Activated CD4-positive, alpha-beta T cell treated with anti-CD3 and anti-CD28 coated beads for 36 hours (primary cell): Measurements from ENCODE around the gene TTLL9. TPM values are rescaled to one million over a fixed set of nuclear protein-coding genes. Genes with fewer than 3 reads are reported as not detected.

ENCODE experiments used
- ATAC-seq: fragments of 200-7000 bp; cut with Tn5 transposase; one replicate; pipeline ENCODE4 v1.10.0; 2021; ENCODE audit warnings: mild to moderate bottlenecking, moderate library complexity
- CTCF ChIA-PET: fragments of 350-600 bp; sonication (Branson Sonifier 250); formaldehyde crosslinking; loops from one replicate; lab custom pipeline; 2021; ENCODE audit warnings: antibody characterized with exemption; lab: Charles Lee
- POLR2A ChIA-PET: fragments of 350-600 bp; sonication (Branson Sonifier 250); formaldehyde crosslinking; loops from one replicate; lab custom pipeline; 2021; ENCODE audit warnings: antibody characterized with exemption, inconsistent platforms; lab: Charles Lee
- DNase-seq: peaks from one replicate; pipeline ENCODE4 v3.0.0-alpha.2; 2020
- H3K27ac Mint-ChIP-seq: one replicate; pipeline ENCODE4 v1.8.0; 2021; ENCODE audit warnings: mixed read lengths
- H3K27me3 Mint-ChIP-seq: one replicate; pipeline ENCODE4 v1.8.0; 2021; ENCODE audit warnings: mixed read lengths
- H3K36me3 Mint-ChIP-seq: one replicate; pipeline ENCODE4 v1.8.0; 2021; ENCODE audit warnings: low read depth, mixed read lengths
- H3K4me1 Mint-ChIP-seq: one replicate; pipeline ENCODE4 v1.8.0; 2021; ENCODE audit warnings: mixed read lengths
- H3K4me3 Mint-ChIP-seq: one replicate; pipeline ENCODE4 v1.8.0; 2021; ENCODE audit warnings: mild to moderate bottlenecking, moderate library complexity, mixed read lengths
- H3K9me3 Mint-ChIP-seq: one replicate; pipeline ENCODE4 v1.8.0; 2021; ENCODE audit warnings: low read depth, mixed read lengths
- intact Hi-C, 2 experiments: fragments of 100-400 bp; cut with DNase I in 1 of 2; cut with micrococcal nuclease in 1 of 2; formaldehyde crosslinking; loops; one replicate each; pipeline versions ENCODE4 v1.14.2 to v1.15.1; 2022 to 2024; cut with DNase I, micrococcal nuclease
- total RNA-seq, 2 experiments: library from RNA; stranded (reverse); gene quantifications; one replicate each; pipeline ENCODE4 v1.2.3, GENCODE V29; 2021

Gene TTLL9
- total RNA-seq, 2 experiments from 2014 or later: not detected

DNA sequence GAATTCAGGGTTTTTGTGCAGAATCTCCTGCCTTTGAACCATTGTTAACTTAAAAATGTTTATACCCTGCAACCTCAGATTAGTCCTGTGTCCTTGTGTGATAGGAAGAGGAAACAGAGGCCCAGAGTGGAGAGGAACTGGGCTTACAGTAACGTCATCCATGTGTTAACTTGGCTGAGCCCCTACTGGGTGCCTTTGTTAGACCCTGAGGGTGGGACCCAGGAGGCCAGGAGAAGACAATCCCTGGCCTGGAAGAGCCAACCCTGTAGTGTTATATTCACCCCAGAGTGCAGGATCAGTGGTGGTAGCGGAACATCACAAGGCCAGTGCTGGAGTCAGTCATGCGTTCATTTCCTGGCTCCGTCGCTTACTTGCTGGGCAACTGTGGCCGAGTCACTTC lies 40.7 kb upstream of the TTLL9 start:
- Mint-ChIP-seq H3K4me3 (no peak overlapping the region), H3K4me1 (no peaks in the 10 kb centered on the region), H3K36me3 (no peaks in the 10 kb centered on the region), H3K27me3 (no peaks in the 10 kb centered on the region), H3K27ac (no peak overlapping the region), H3K9me3 (no peaks in the 10 kb centered on the region)
- intact Hi-C loops: loop anchor here in 1 of 2 experiments (10.0 kb wide), 1 partner anchor 125 kb away; the partner anchor contains the start of gene PDRG1
- CTCF ChIA-PET: interaction anchor here (0.6 to 1.1 kb wide), 2 partner anchors 17 to 496 kb away, joined by 3 to 4 read pairs; no protein-coding TSS in a partner anchor
- DNase-seq (no peak), ATAC-seq (no peak)
- POLR2A ChIA-PET: no interaction called here

DNA sequence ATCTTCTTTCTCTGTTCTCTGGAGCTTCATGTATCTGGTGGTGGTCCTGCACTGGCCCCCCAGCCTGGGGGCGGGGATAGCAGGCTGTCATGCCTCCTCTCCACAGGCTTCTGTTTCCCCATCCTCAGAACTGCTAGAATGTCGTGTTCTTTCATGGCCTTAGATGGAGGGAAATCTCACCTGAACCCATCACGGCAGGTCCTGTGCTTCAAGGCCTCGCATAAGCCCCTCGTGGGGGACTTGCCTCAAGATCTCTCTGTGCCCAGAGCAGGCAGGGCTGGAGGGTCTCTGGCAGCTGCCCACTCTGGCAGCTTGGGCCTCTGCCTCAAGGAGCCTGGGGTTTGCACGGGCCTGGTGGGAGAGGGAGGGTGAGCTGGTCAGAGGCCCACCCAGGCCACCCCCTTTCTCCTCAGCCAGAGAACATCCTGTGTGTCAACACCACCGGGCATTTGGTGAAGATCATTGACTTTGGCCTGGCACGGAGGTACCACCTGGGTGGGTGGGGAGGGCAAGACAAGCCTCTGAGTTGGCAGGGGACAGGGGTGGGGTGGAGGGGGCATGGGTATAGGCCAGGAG lies 39.9 kb upstream of the TTLL9 start:
- ATAC-seq (no peak), DNase-seq (no peak)
- CTCF ChIA-PET: interaction anchor here (0.6 to 1.1 kb wide), 2 partner anchors 17 to 496 kb away, joined by 3 to 4 read pairs; no protein-coding TSS in a partner anchor
- POLR2A ChIA-PET: no interaction called here
- no peaks in the 10 kb centered on the region for H3K27me3 Mint-ChIP-seq
- intact Hi-C loops: no loop called here
- no peaks in the 10 kb centered on the region for H3K36me3 Mint-ChIP-seq
- no peak overlapping the region for H3K4me3 Mint-ChIP-seq
- H3K9me3 Mint-ChIP-seq: no peaks in the 10 kb centered on the region
- H3K4me1 Mint-ChIP-seq: no peaks in the 10 kb centered on the region
- no peak overlapping the region for H3K27ac Mint-ChIP-seq

DNA sequence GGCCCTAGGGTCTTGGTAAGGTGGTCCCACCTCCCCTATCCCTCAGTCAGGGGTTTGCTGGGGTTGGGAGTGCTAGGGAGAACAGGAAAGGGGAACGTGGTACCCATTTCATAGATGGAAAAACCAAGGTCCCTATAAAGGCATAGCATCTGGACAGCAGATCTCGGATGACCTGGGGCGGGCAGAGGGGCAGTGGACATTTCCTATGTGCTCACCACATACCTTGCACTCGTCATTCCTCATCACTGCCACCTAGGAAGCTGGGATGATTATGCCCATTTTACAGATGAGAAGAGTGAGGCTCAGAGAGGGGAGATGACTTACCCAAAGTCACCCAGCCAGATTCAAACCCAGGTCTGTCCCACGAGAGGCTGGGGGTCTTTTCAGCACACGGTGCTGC lies 39.2 kb upstream of the TTLL9 start:
- POLR2A ChIA-PET: no interaction called here
- ATAC-seq (no peak), DNase-seq (no peak)
- intact Hi-C loops: no loop called here
- Mint-ChIP-seq H3K27me3 (no peaks in the 10 kb centered on the region), H3K27ac (no peak overlapping the region), H3K9me3 (no peaks in the 10 kb centered on the region), H3K36me3 (no peaks in the 10 kb centered on the region), H3K4me3 (no peak overlapping the region), H3K4me1 (peaks cover 4% of the 10 kb centered on the region)
- CTCF ChIA-PET: interaction anchor here (3.4 kb wide), 1 partner anchor 8 kb away, joined by 15 read pairs; no protein-coding TSS in a partner anchor

DNA sequence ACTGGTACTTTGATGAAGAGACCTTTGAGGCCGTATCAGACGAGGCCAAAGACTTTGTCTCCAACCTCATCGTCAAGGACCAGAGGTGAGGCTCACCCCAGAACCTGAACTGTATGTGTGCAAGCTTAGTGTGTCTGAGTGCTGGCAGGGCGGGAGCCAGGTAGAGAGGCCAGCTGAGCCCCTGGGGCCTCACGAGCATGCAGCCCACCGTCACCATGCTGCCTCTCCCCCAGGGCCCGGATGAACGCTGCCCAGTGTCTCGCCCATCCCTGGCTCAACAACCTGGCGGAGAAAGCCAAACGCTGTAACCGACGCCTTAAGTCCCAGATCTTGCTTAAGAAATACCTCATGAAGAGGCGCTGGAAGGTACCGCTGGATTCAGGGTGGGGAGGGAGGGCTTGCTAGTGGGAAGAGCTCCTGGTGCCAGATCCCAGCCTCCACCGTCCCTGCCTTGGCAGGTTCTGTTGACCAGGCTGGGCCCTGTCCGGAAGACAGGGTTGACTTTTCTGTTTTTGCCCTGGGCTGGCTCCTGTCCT lies 38.6 kb upstream of the TTLL9 start:
- Mint-ChIP-seq H3K4me3 (no peak overlapping the region), H3K36me3 (no peaks in the 10 kb centered on the region), H3K27ac (no peak overlapping the region), H3K9me3 (no peaks in the 10 kb centered on the region), H3K4me1 (peaks cover 5% of the 10 kb centered on the region), H3K27me3 (no peaks in the 10 kb centered on the region)
- CTCF ChIA-PET: interaction anchor here (0.6 to 3.4 kb wide), 2 partner anchors 8 to 271 kb away, joined by 3 to 15 read pairs; no protein-coding TSS in a partner anchor
- no peak for ATAC-seq
- no peak for DNase-seq
- POLR2A ChIA-PET: no interaction called here
- intact Hi-C loops: no loop called here

DNA sequence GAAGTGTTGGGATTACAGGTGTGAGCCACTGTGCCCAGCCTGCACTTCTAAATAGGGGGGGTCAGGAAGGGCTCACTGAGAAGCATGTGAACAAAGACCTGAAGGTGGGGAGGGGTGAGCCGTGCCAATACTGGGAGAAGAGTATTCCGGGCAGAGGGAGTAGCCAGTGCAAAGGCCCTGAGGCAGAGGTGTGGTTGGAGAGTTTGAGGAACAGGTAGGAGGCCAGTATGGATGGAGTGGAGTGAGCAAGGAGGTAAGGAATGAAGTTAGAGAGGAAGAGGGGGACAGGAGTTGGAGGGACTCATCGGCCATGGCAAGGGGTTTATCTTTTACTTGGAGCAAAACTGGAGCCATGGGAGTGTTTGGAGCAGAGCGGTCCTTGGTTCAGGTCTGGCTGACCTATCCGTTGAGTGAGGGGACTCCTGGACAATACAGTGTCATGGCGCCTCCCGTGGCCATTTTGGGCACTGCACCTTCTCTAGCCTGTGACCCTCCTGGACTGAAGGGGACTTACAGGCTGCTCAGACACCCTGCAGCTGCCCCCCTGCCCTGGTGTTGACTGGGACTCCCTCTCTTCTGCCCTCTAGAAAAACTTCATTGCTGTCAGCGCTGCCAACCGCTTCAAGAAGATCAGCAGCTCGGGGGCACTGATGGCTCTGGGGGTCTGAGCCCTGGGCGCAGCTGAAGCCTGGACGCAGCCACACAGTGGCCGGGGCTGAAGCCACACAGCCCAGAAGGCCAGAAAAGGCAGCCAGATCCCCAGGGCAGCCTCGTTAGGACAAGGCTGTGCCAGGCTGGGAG lies 37.1 kb upstream of the TTLL9 start:
- no peak overlapping the region for H3K27ac Mint-ChIP-seq
- no peak overlapping the region for H3K4me3 Mint-ChIP-seq
- ATAC-seq (peak; percentile 70), DNase-seq (peak; percentile 79)
- ChIA-PET CTCF (interaction anchor here (0.6 to 3.4 kb wide), 5 partner anchors 10 to 167 kb away, joined by 3 to 15 read pairs (median 3); no protein-coding TSS in a partner anchor), POLR2A (no interaction called here)
- intact Hi-C loops: no loop called here
- no peaks in the 10 kb centered on the region for H3K9me3 Mint-ChIP-seq
- H3K27me3 Mint-ChIP-seq: no peaks in the 10 kb centered on the region
- peaks cover 5% of the 10 kb centered on the region for H3K4me1 Mint-ChIP-seq
- H3K36me3 Mint-ChIP-seq: no peaks in the 10 kb centered on the region

DNA sequence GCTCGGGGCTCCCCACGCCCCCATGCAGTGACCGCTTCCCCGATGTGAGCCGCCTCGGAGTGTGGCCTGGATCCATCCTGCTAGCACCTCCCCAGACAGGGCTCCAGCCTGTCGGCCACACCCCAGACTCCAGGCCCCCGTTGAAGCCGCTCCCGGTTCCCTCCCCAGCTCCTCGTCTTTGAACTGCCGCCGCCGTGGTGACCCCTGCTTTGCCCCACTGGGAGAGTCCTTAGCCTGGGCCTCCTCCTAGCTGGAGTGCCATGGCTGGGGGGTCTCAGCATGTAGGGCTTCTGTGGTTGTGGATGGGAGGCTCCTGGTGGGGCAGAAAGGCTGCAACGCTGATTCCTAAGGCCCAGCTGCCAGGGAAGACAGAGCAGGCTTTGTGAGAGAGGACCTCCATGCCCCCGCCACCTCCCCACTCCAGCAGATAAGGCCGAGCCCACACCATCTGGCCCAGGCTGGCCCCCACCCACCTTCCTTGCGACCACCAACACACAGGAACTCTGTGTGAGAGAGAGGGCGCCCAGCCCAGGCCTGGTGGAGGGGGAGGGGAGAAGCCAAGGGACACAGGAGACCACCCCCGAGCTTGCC lies 36.4 kb upstream of the TTLL9 start:
- Mint-ChIP-seq H3K9me3 (no peaks in the 10 kb centered on the region), H3K36me3 (no peaks in the 10 kb centered on the region)

DNA sequence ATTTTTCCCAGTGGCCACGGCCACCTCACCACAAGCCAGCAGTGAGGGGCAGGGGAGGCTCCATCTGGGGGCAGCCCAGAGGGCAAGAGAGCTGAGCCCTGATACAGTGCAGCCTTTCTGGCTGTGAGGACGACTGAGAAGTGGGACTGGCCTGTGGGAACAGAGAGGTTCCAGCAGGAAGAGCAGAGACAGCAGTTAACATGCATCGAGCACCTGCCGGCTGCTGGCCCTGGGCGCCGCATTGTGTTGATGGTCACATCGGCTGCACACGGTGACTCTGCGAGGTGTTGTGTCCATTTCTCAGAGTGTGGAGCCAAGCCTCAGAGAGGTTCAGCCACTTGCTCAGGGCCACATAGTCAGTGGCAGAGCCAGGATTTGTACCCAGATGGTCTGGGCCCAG lies 34.9 kb upstream of the TTLL9 start:
- intact Hi-C loops: no loop called here
- Mint-ChIP-seq H3K4me1 (peaks cover 5% of the 10 kb centered on the region), H3K27me3 (no peaks in the 10 kb centered on the region), H3K36me3 (no peaks in the 10 kb centered on the region), H3K9me3 (no peaks in the 10 kb centered on the region), H3K27ac (no peak overlapping the region), H3K4me3 (no peak overlapping the region)
- ATAC-seq (no peak), DNase-seq (no peak)
- CTCF ChIA-PET: interaction anchor here (0.6 to 2.9 kb wide), 2 partner anchors 12 to 18 kb away, joined by 3 to 19 read pairs; no protein-coding TSS in a partner anchor
- POLR2A ChIA-PET: no interaction called here

More for the DNA sequence above, 36.4 kb upstream of the TTLL9 start:
- ChIA-PET CTCF (interaction anchor here (0.6 to 3.4 kb wide), 4 partner anchors 10 to 166 kb away, joined by 3 to 15 read pairs (median 3); no protein-coding TSS in a partner anchor), POLR2A (no interaction called here)
- no peaks in the 10 kb centered on the region for H3K27me3 Mint-ChIP-seq
- H3K4me3 Mint-ChIP-seq: no peak overlapping the region
- intact Hi-C loops: no loop called here
- no peak for ATAC-seq
- no peak for DNase-seq
- H3K27ac Mint-ChIP-seq: no peak overlapping the region
- H3K4me1 Mint-ChIP-seq: peaks cover 5% of the 10 kb centered on the region

DNA sequence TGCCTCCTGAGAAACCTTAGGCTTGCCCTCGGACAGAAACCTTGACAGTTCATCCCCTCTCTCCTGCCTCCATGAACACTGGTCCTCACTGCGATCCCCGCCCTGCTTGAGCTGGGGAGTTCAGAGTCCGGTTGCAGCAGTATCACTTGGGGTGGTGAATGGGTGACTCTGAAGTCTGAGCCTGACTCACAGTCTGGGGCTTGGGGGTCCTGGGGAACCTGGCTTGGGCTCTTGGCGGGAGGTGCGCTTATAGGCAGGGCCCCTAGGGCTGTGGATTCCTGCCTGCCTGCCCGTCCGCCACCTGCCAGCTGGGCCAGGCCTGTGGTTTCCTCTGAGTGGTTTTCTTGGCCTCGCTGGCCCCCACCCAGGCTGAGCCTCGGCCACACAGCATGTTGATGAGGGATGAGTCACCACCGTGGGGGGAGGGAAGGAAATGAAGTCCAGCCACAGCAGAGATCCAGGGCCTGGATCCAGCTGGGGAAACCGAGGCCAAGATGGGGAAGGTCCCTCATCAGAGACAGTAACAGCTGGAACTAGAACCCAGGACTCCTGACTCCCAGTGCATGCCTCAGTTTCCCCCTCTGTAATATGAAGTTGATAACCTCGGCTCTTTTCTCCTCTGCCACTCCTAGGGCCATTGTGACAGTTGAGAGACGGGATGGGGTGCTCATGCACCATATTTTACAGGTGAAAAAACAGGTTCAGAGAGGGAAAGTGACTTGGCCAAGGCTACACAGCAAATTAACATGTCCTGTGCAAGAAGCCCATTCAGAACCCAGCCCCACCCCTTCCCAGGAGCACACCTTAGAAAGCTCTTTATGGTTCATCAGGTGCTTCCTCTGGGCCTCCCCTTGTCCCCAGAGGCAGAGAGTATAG lies 34.2 kb upstream of the TTLL9 start:
- Mint-ChIP-seq H3K4me3 (no peak overlapping the region), H3K4me1 (peaks cover 5% of the 10 kb centered on the region), H3K27ac (no peak overlapping the region), H3K9me3 (no peaks in the 10 kb centered on the region), H3K27me3 (no peaks in the 10 kb centered on the region), H3K36me3 (no peaks in the 10 kb centered on the region)
- ChIA-PET POLR2A (no interaction called here), CTCF (interaction anchor here (0.6 to 2.9 kb wide), 4 partner anchors 11 to 17 kb away, joined by 3 to 19 read pairs (median 4); no protein-coding TSS in a partner anchor)
- peak; percentile 60 for ATAC-seq
- DNase-seq: peak; percentile 42
- intact Hi-C loops: no loop called here

DNA sequence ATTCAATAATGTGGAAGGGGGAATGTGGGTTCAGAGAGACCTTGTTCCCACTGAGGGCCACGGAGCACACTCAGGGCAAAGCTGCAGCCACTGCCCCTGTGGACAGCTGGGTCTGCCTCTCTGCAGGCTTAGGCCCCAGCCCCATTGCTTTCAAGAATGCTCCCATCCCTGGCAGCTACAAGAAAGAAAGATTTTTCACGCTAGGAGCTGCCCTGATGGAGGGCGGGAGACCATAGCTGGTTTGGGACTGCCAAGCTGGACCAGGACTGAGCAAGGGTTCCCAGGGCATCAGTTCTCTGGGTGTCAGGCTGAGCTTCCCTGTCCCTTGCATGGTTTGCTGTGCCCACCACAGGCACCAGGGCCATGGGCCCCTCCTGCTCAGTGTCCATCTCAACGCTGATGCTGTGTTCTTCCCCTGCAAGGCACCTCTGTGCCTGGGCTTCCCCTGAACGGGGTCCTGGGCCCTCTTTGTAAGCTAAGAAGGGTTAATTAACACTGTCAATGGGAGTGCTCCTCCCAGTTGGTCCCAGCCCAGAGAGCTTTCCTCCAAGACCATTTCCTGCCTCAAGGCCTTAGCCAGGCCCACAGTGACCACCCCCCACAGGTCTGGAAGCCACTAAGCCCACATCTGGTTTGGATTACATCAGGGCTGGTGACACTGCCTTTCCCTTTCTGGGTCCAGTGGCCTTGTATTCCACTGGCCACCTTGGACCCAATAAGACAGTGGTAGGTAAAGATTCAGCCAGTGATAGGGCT lies 33.4 kb upstream of the TTLL9 start:
- intact Hi-C loops: no loop called here
- Mint-ChIP-seq H3K36me3 (no peaks in the 10 kb centered on the region), H3K9me3 (no peaks in the 10 kb centered on the region), H3K4me3 (no peak overlapping the region), H3K27me3 (no peaks in the 10 kb centered on the region), H3K4me1 (peaks cover 5% of the 10 kb centered on the region), H3K27ac (no peak overlapping the region)
- DNase-seq (no peak), ATAC-seq (no peak)
- POLR2A ChIA-PET: no interaction called here
- CTCF ChIA-PET: interaction anchor here (1.2 to 2.9 kb wide), 2 partner anchors 10 to 15 kb away, joined by 3 to 19 read pairs; no protein-coding TSS in a partner anchor

DNA sequence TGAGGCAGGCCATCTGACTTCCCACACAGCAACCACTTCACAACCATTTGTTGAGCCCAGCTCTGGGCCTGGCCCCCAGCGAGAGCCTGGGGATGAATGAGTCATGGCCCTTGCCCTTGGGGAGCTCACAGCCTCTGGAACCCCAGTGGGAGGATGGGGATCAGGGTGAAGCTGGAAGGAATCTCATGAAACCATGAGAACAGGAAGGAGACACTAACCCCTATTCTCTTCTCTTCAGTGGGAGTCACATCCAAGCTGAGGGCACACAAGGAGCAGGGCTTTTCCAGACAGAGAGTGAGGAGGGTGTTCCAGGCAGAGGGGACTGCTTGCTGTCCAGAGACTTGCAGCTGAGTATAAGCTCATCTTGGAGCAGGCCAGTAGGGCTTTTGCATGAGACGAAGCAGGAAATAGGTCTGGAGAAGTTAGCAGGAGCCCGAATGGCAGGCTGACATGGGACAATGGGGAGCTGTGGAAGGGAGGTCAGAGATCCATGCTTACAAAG lies 32.5 kb upstream of the TTLL9 start:
- H3K4me3 Mint-ChIP-seq: no peak overlapping the region
- H3K27me3 Mint-ChIP-seq: no peaks in the 10 kb centered on the region
- peaks cover 5% of the 10 kb centered on the region for H3K4me1 Mint-ChIP-seq
- CTCF ChIA-PET: interaction anchor here (0.6 to 2.9 kb wide), 4 partner anchors 9 to 810 kb away, joined by 3 to 19 read pairs (median 6); no protein-coding TSS in a partner anchor
- intact Hi-C loops: no loop called here
- no peak for DNase-seq
- no peaks in the 10 kb centered on the region for H3K9me3 Mint-ChIP-seq
- H3K36me3 Mint-ChIP-seq: no peaks in the 10 kb centered on the region
- no peak overlapping the region for H3K27ac Mint-ChIP-seq
- ATAC-seq: no peak
- POLR2A ChIA-PET: no interaction called here
